Ramos (cell line): ENCODE results near the gene OTUD3.
"Not testable (repeated sequence)": the region's sequence is repeated elsewhere in the genome, so short reads cannot be mapped to it uniquely, and the experiment has no call there.

Source experiments
- in situ Hi-C: fragments of 300-500 bp; cut with MboI; formaldehyde crosslinking; loops from one replicate; pipeline ENCODE4 v1.14.3; 2022; ENCODE audit warnings: low sequenced_read_pairs; ENCODE audit not compliant: unreplicated experiment

The OTUD3 gene, protein sequence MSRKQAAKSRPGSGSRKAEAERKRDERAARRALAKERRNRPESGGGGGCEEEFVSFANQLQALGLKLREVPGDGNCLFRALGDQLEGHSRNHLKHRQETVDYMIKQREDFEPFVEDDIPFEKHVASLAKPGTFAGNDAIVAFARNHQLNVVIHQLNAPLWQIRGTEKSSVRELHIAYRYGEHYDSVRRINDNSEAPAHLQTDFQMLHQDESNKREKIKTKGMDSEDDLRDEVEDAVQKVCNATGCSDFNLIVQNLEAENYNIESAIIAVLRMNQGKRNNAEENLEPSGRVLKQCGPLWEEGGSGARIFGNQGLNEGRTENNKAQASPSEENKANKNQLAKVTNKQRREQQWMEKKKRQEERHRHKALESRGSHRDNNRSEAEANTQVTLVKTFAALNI

DNA sequence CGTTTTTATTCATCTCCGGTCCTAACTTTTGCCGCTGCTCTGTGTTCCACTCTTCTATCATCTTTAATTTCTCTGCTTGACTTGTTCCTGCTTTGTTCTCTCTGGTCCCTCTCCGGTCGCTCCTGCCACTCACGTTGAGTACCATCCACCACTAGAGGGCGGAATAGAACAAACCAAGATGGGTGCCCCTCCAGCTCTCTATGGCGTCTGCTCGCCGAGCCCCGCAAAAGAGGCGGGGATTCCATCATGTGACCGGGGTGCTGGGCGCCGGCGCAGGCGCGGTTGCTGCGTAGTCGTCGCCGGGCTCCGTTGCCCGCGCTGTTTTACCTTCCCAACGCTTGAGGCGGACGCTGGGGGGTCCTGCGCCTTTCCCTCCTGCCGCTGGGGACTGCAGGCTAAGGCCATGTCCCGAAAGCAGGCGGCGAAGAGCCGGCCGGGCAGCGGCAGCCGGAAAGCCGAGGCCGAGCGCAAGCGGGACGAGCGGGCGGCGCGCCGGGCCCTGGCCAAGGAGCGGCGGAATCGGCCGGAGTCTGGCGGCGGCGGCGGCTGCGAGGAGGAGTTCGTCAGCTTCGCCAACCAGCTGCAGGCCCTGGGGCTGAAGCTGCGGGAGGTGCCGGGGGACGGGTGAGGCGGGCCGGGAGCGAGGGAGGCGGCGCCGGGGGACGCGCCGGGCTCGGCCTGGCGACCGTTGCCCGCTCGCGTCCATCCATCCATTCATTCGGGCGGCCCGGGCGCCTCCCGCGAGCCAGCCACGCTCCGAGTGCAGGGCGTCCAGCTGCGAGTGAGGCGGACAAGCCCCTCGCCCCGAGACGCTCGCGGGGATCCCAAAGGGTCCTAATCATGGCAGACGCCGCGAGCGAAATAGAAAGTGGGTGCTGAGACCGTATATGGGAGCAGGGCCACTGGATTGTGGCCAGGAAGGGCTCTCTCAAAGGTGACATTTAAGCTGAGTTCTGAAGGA is at the start of gene OTUD3:
OTUD3 (plus strand) TSS at position 285 of the 961 bp plus-strand sequence; CDS start at position 404, 119 bp downstream.
- in situ Hi-C loops, result no loop called here

DNA sequence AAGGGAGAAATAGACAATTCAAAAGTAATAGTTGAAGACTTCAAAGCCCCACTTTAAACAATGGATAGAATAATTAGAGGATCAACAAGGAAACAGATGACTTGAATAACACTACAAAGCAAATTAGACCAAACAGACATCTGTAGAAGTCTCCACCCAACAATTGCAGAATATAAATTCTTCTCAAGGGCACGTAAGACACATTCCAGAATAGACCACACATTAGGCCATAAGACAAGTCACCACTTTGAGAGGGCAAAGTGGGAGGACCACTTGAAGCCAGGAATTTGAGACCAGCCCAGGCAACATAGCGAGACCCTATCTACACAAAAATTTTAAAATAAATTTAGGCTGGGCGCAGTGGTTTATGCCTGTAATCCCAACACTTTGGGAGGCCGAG is 46.6 kb upstream of the OTUD3 start:
- in situ Hi-C loops, result no loop called here

DNA sequence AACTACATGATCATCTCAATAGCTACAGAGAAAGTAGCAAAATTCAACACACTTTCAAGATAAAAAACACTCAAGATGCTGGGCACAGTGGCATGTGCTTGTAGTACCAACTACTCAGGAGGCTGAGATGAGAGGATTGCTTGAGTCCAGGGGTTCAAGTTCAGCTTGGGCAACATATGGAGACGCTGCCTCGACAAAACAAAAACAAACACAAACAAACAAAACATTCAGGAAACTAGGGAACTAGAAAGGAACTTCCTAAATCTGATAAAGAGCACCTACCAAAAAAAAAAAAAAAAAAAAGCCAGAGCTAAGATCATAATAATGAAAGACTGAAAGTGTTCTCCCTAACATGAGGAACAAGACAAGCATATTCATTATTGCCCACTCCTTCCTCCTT is 44.3 kb upstream of the OTUD3 start:
- in situ Hi-C loops, result no loop called here

DNA sequence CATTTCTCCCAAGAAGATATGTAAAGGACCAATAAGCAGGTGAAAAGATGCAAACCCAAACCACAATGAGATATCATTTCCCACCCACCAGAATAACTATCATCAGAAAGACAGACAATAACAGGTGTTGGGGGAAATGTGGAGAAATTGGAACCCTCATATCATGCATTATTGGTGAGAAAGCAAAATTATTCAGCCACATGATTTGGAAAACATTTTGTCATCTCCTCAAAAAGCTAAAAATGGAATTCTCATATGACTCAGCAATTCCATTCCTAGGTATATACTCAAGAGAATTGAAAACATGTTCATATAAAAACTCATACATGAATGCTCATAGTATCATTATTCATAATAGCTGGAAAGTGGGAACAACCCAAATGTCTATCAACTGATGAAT is 42.0 kb upstream of the OTUD3 start:
- in situ Hi-C loops, result no loop called here

DNA sequence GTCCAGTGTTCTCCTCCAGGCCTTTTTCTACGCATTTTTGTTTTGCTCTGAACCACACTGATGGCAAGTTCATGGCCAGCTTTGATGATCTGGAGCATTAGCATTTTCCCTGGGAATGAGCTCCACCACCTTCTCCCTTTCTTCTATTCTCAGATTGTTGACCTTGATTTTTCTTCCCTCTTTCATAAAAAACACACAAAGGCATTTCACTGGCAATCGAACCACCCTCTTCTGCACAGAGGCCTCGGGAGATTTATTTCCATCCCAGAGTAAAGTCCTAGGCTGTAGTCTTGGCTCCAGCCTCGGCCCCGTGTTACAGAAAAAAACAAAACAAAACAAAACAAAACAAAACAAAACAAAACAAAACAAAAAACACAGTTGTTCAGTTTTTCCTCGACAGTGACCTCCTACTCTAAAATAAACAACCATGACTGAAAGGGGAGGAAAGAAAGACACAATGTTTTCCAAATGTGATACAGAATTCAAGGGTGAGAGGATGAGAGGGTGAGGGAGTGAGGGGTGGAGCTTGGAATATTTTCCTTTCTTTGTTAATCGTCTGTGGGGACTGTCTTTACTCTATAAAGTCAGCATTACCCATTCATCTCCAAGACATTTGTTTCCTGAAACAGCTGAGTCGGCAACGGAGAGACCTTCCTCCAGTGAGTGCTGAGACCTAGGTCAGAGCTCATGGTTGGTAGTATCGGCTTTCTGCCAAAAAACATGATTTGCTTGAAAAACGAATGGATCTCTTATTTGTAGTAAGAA is 37.3 kb upstream of the OTUD3 start:
- in situ Hi-C loops, result no loop called here

DNA sequence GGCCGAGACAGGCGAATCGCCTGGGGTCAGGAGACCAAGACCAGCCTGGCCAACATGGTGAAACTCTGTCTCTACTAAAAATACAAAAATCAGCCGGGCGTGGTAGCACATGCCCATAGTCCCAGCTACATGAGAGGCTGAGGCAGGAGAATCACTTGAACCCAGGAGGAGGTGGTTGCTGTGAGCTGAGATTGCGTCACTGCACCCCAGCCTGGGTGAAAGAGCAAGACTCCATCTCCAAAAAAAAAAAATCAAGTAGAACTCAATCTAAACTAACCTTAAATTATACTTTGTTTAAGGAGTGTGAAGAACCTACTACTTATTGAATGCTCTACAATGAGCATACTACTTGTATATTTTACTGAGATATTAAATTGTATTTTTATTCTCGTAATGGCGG is 36.6 kb upstream of the OTUD3 start:
- in situ Hi-C loops, result no loop called here

DNA sequence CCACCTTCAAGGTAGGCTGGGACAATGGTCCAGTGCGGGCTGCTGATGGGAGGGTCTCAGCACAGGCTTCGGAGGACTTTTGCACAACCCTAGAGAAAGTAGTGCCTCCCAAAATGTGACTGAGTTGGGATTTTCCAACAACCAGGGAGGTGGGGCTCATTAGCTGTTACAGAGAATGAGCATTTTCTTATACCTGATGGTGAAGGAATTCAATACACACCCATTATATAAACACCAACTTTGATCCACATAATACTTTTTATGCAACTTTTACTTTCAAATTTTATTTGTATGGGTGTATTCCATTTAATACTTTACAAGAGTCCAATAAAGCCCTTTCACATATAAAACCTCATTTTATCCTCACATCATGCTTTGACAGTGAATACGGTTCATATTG is 35.9 kb upstream of the OTUD3 start:
- in situ Hi-C loops, result no loop called here

DNA sequence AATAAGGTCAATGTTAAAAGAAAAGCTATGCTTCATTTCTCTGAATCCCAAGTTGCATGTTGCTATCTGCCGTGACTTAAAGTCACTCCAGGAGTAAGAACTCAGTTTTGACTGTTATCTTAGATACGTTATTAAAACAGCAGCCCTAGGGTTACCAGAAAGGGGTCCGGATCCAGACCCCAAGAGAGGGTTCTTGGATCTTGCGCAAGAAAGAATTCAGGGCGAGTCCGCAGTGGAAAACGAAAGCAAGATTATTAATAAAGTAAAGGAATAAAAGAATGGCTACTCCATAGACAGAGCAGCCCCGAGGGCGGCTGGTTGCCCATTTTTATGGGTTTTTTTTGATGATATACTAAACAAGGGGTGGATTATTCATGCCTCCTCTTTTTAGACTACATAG is 34.9 kb upstream of the OTUD3 start:
- in situ Hi-C loops, result not testable (repeated sequence)

DNA sequence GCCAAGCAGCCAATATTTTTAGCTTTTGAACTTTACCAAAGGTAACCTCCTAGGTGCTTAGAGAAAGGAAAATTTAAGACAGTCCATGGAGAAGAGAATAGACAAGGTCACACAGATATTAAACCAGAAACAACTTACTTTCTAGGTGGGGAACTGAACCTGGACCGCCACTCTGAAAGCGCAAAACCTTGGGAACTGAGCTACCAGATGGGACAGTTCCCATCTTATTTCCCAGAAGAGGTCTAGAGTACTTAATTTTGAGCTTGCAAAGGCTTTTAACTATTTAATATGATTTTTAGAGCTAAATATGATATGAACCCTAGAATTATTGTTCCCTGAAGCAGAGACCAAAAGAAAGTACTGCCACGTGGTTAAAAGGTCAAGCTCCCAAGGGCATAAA is 32.9 kb upstream of the OTUD3 start:
- in situ Hi-C loops, result not testable (repeated sequence)

DNA sequence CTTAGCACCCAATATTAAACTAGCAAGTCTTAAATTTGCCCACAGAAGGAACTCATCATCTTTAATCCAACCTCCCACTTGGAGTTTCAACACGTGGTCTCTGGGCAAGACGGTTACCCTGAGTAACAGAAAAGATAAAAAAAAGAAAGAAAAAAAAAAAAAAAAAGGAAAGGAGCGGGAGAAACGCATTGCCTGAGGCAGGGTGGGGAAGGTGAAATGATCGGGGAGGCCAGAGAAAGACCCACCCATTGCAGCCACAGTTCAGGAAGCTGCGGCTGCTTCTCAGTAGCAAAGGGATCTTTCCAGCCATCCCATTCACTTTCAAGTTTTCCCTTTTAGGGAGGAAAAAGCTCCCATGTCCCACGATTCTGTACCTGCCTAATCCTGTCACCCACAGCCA is 32.0 kb upstream of the OTUD3 start:
- in situ Hi-C loops, result no loop called here

DNA sequence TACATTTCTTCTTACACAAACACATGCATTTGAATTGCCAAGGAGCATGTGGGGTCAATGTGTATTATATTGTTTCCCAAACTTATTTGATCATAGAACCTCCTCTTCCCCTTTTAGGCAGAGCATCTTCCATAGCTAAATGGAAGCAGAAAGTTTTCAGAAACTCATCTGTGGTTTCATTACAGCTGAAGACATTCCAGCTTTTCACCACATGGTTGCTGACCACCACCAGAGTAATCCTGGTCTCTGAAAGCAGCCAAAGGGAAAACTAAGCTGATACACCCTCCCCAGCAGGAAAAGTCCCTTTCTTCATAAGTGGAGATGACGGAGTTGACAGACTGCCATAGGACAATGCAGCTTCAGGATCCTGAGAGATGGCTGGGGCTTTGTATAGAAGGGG is 30.2 kb upstream of the OTUD3 start:
- in situ Hi-C loops, result no loop called here

DNA sequence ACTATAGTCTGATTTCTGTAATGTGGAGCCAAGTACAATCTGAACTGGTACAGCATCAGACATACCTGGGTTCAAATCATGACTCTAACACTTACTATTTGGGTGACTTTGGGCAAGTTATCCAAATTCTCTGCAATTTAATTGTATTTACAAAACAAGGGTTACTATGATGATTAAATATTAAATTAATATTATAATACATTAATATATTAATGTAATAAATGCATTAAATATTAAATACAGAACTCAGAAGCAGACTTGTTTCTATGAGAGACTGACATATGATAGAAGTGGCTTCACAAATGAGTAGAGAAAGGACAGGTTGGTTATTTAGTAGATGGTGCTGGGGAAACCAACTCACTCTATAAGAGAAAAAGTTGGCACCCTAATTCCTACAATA is 27.3 kb upstream of the OTUD3 start:
- in situ Hi-C loops, result no loop called here

DNA sequence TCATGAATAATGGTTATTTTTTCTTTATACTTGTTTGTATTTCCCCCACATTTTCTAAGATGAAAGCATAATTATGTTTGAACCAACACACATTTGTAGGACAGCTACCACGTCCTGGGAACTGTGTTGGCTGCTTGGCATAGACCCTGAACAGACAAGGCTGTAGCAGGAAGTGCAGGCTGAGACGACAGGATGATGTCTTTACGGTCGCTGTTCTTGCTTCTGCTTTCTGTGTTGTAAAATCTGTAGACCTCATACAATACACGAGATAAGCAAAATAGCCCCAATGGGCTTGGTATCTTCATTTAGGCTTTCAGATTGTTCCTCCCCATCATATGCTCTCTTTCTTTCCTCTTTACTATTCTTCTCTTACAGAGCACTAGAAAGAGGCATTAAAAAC is 23.3 kb upstream of the OTUD3 start:
- in situ Hi-C loops, result no loop called here

DNA sequence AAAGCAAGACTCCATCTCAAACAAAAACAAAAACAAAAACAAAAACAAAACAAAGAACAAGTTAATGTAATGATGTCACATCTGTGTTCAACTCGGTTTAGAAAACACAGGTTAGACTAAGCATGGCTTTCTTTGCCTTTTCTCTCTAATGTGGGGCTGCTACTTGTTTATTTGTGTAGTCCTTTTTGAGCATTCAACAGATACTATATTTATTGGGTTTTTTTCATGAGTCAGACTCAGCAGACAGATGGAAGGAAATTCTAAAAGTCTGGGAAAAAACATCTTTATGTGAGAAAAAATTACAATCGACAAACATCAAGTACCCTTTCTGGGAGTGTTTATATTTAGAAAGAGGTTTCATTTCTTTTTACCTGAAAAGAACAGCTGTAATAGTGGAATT is 22.3 kb upstream of the OTUD3 start:
- in situ Hi-C loops, result no loop called here

DNA sequence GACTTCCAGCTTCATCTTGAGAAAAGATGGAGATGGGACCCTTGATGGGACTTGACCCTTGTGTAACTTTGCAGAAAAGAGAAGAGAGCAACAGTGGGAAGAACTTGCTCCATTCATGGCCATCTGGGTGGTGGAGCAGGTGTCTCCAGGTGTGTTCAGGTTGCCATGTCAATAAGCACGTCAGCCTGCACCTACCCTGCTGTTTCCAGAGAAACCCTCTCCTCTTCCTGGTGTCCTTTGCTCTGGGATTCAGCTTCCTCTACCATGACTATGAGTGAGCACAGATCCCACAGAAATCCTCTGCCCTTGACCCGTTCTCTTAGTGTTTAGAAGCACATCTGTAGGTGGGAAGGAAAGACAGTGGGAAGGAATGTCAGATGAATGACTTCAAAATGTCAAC is 21.8 kb upstream of the OTUD3 start:
- in situ Hi-C loops, result no loop called here

DNA sequence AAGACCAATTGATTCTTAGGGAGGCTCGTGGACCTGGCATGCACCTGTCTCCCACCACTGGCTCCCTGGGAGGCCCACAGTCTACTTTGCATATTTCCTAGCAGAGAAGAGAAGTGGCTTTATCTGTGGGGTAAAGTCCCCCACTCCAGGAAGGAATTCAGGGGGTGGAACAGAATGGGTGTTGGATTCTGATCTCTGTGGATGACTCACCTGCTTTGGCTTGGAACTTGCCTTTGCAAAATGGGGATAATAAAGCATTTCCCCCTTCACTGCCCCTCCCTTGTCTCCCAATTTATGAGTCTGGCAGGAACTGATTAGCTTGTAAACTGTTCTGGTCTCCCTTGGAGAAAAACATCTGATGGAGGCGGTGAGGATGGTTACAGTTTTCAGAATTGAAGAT is 21.2 kb upstream of the OTUD3 start:
- in situ Hi-C loops, result no loop called here

DNA sequence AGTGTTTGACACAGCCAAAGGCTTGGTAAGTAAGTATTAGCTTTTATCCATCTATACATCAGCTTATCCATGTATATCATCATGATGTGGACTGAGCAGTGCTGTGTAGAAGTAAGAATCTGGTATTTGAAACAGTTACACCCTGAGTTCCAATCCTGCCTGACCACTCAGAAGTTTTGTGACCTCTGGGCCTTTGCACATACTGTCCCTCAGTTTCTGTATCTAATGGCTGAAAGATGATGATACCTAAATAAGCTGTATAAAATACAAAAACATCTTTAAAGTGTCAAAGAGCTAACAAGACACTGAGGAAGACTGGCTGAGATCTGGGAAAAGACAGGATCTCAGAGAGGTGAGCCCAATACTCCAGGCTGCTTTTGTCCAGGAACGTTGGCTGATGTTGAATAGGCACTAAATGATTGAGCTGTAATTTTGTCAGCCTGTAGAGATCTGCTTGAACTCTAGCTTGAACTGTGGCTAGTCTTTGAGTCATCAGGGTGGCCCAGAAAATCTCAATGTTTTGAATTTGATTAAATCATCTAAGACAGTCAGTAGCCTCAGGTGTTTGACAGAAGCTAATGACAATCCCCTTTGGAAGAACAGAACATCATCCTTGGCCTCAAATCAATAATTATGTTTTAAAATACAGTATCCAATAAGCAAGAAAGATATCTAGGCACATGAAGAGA is 20.2 kb upstream of the OTUD3 start:
- in situ Hi-C loops, result no loop called here

DNA sequence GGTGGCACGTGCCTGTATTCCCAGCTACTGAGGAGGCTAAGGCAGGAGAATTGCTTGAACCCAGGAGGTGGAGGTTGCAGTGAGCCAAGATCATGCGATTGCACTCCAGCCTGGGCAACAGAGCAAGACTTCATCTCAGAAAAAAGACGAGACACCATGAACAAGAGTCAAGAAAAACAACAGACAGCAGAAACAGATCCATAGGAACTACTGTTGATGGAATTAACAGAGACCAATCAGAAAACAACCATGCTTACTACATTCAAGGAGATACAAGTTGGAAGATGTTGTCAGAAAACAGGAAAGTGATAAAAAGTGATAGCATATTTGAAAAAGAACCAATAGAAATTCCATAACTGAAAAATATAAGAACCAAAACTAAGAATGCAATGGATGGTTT is 19.3 kb upstream of the OTUD3 start:
- in situ Hi-C loops, result no loop called here

DNA sequence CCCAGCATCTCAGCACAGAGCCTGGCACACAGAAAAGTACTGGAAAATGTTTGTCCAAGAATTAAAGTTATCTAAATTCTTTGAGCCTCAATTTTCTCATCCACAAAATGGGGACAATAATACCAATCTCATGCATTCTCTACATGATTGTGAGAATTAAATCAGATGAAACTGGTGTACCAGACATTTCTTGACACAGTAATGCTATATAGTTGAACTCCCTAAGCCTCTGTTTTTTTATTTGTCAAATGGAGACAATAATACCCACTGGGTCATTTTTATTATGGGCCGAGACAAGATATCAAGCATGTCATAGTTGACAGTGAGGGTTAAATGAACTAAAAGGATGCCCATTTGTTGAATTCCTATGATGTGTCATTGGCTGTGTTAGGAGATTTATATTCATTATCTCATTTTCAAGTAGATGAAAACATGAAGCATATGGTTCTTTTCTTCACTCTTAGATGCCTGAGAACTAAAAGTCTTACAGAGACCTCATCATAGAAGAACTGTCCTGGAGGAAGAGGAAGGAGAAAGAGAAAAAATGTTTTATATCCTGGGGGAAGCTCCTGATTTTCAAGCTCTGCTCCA is 17.5 kb upstream of the OTUD3 start:
- in situ Hi-C loops, result no loop called here

DNA sequence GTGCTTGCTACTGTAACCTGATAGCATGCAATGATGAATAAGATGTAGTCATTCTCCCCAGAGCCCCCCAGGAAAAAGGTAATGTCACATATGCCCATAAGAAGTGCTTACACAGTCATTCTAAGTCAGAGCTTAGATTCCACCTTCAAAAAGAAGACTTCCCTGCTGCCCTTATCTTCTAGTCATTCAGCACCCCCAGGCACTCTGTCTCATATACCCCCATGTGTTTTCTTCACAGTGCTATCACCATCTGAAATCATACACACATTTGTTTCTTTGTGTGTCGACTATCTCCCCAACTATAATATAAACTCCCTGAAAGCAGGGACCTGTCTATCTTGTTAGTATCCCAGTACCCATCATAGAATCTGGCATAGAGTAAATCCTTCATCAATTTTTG is 16.2 kb upstream of the OTUD3 start:
- in situ Hi-C loops, result no loop called here
